GM23338 (cell line): ENCODE results near the gene RAD51B. TPM values are rescaled to one million over a fixed set of nuclear protein-coding genes. Genes with fewer than 3 reads are reported as not detected.

Experiments used
- ATAC-seq: fragments of 200-7000 bp; cut with Tn5 transposase; 3 replicates; pipeline ENCODE4 v1.9.1; 2020
- DNase-seq: peaks from one replicate; pipeline ENCODE4 v3.0.0-alpha.2; 2015; ENCODE audit warnings: low spot score
- H2AFZ ChIP-seq: fragments of 200-600 bp; sonication (generic); 2 replicates; pipeline ENCODE4 v1.8.0; 2016; ENCODE audit warnings: antibody characterized with exemption, mild to moderate bottlenecking, moderate library complexity
- H3F3A ChIP-seq: fragments of 200-600 bp; sonication (generic); replicated peaks from 2 replicates; pipeline ENCODE4 v1.8.0; 2017; ENCODE audit warnings: antibody characterized with exemption, mixed run types, low read depth
- H3K27ac ChIP-seq: fragments of 200-600 bp; sonication (generic); 2 replicates; pipeline ENCODE4 v1.6.1; 2016; ENCODE audit warnings: low read depth
- H3K27me3 ChIP-seq: fragments of 200-600 bp; sonication (generic); 2 replicates; pipeline ENCODE4 v1.8.0; 2016; ENCODE audit warnings: mild to moderate bottlenecking, mixed run types, moderate library complexity; ENCODE audit not compliant: insufficient read depth
- H3K36me3 ChIP-seq: fragments of 200-600 bp; sonication (generic); 2 replicates; pipeline ENCODE4 v1.8.0; 2016; ENCODE audit warnings: mild to moderate bottlenecking; ENCODE audit not compliant: insufficient read depth
- H3K4me1 ChIP-seq: fragments of 200-600 bp; sonication (generic); 2 replicates; pipeline ENCODE4 v1.8.0; 2016; ENCODE audit warnings: mild to moderate bottlenecking, moderate library complexity; ENCODE audit not compliant: insufficient read depth
- H3K4me2 ChIP-seq: fragments of 200-600 bp; sonication (generic); 2 replicates; pipeline ENCODE4 v1.7.1; 2017; ENCODE audit warnings: mixed run types
- H3K4me3 ChIP-seq: fragments of 200-600 bp; sonication (generic); 2 replicates; pipeline ENCODE4 v1.6.1; 2016; ENCODE audit warnings: mixed run types
- H3K79me2 ChIP-seq: fragments of 200-600 bp; sonication (generic); replicated peaks from 2 replicates; pipeline ENCODE4 v1.8.0; 2017; ENCODE audit warnings: mild to moderate bottlenecking; ENCODE audit not compliant: insufficient read depth
- H3K9me2 ChIP-seq: fragments of 200-600 bp; sonication (generic); 2 replicates; pipeline ENCODE4 v1.8.0; 2017; ENCODE audit not compliant: insufficient read depth
- H4K20me1 ChIP-seq: fragments of 200-600 bp; sonication (generic); replicated peaks from 2 replicates; pipeline ENCODE4 v1.8.0; 2017; ENCODE audit warnings: mild to moderate bottlenecking; ENCODE audit not compliant: insufficient read depth
- H3K27ac Mint-ChIP-seq: 2 replicates; pipeline ENCODE4 v1.8.0; 2020; ENCODE audit warnings: inconsistent platforms, mild to moderate bottlenecking, moderate library complexity, mixed read lengths
- H3K27me3 Mint-ChIP-seq: 3 replicates; pipeline ENCODE4 v1.8.0; 2022; ENCODE audit warnings: low read depth, mild to moderate bottlenecking, moderate library complexity, mixed read lengths, inconsistent platforms; ENCODE audit not compliant: insufficient read depth, poor library complexity
- H3K36me3 Mint-ChIP-seq: 3 replicates; pipeline ENCODE4 v1.8.0; 2021; ENCODE audit warnings: low read depth, mild to moderate bottlenecking, inconsistent platforms, moderate library complexity, mixed read lengths
- H3K4me1 Mint-ChIP-seq: 3 replicates; pipeline ENCODE4 v1.8.0; 2020; ENCODE audit warnings: mild to moderate bottlenecking, inconsistent platforms, mixed read lengths
- H3K4me3 Mint-ChIP-seq: 3 replicates; pipeline ENCODE4 v1.8.0; 2021; ENCODE audit warnings: moderate library complexity, mild to moderate bottlenecking, inconsistent platforms, mixed read lengths
- H3K9me3 Mint-ChIP-seq: 3 replicates; pipeline ENCODE4 v1.8.0; 2020; ENCODE audit warnings: moderate library complexity, mild to moderate bottlenecking, inconsistent platforms, mixed read lengths
- CREB1 ChIP-seq: fragments of 250-450 bp; sonication (Bioruptor Pico); IDR thresholded peaks from 2 replicates; pipeline ENCODE4 v1.5.0; 2020; ENCODE audit warnings: low read depth, mild to moderate bottlenecking, moderate library complexity
- EZH2 ChIP-seq: fragments of 200-600 bp; sonication (generic); IDR thresholded peaks from one replicate; pipeline ENCODE4 v1.8.0; 2017; ENCODE audit warnings: antibody characterized with exemption, mild to moderate bottlenecking, low read depth; ENCODE audit not compliant: unreplicated experiment
- EZH2phosphoT487 ChIP-seq: fragments of 200-600 bp; sonication (generic); IDR thresholded peaks from one replicate; pipeline ENCODE4 v1.8.1; 2018; ENCODE audit warnings: antibody characterized with exemption; ENCODE audit not compliant: unreplicated experiment
- JUNB ChIP-seq: IDR thresholded peaks from one replicate; pipeline ENCODE4 v1.6.1; 2016; ENCODE audit warnings: antibody characterized with exemption; ENCODE audit not compliant: unreplicated experiment
- POLR2AphosphoS5 ChIP-seq: IDR thresholded peaks from 2 replicates; pipeline ENCODE4 v1.6.1; 2016; ENCODE audit warnings: antibody characterized with exemption, low read depth
- STAT1 ChIP-seq: IDR thresholded peaks from one replicate; pipeline ENCODE4 v1.6.1; 2016; ENCODE audit warnings: antibody characterized with exemption; ENCODE audit not compliant: unreplicated experiment
- polyA plus RNA-seq: library from polyadenylated mRNA; unstranded; fragments of >200 nt; fragmentation: Nextera tagmentation; extraction: Ambion mirVana; gene quantifications from 2 replicates; pipeline ENCODE4 v1.2.1, GENCODE V29; 2016
- total RNA-seq: library from RNA; depleted of rRNA; stranded (reverse); fragments of >200 nt; shearing (Covaris generic); gene quantifications from 2 replicates; pipeline ENCODE4 v1.2.3, GENCODE V29; 2014
- TF ChIP-seq, protein P1 (sequence below): fragments of 250-450 bp; sonication (Bioruptor Pico); IDR thresholded peaks from 2 replicates; pipeline ENCODE4 v1.5.0; 2020; ENCODE audit warnings: mild to moderate bottlenecking, moderate library complexity
- TF ChIP-seq, protein P2 (sequence below), 2 experiments: fragments of 200-600 bp in 1 of 2; sonication (generic) in 1 of 2; conservative IDR thresholded peaks; 2 replicates each; pipeline versions ENCODE4 v1.5.1 to v1.6.1; 2016 to 2017; ENCODE audit warnings: antibody characterized with exemption in 2 of 2, low read depth in 2 of 2, mild to moderate bottlenecking in 2 of 2, moderate library complexity in 1 of 2
- TF ChIP-seq, protein P3 (sequence below): IDR thresholded peaks from one replicate; pipeline ENCODE4 v1.6.1; 2018; ENCODE audit warnings: antibody characterized with exemption; ENCODE audit not compliant: unreplicated experiment

Gene RAD51B
- total and polyA plus RNA-seq, 2 experiments from 2014 or later = 15.7 to 29.1 TPM

DNA sequence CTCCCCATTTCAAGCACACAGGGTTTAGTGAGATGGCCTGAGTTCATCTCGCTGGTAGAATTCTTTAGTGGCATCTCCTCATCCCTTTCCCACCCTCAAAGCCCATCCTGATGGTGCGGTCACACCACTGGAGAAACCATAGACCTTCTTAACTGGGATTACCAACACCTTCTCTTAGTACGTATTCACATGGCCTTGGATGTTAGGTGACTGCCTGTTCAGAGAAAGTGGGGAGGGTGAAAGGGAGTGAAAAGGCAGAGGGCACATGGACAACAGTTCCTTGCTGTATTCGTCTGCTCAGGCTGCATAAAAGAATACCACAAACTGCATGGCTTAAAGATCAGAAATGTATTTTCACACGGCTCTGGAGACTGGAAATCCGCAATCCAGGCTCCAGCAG lies 667.2 kb downstream of the RAD51B start:
- no peak for TF ChIP-seq JUNB
- TF ChIP-seq STAT1 = no peak
- TF ChIP-seq POLR2AphosphoS5 = no peak
- TF ChIP-seq EZH2phosphoT487 = no peak
- no peak for TF ChIP-seq EZH2
- no peak for TF ChIP-seq CREB1 (CRISPR knock-in tag)
- Mint-ChIP-seq H3K4me3 (no peak overlapping the region), H3K9me3 (no peaks in the 10 kb centered on the region), H3K27ac (no peak overlapping the region), H3K36me3 (no peaks in the 10 kb centered on the region), H3K27me3 (peaks cover 4% of the 10 kb centered on the region), H3K4me1 (peaks cover 12% of the 10 kb centered on the region)
- Histone ChIP-seq H4K20me1 (no peaks in the 10 kb centered on the region), H3K79me2 (no peaks in the 10 kb centered on the region), H3K4me3 (no peak overlapping the region), H3K4me1 (peaks cover 6% of the 10 kb centered on the region; the same call in 1 of the 2 replicates), H3K4me2 (no peak overlapping the region), H3F3A (no peaks in the 10 kb centered on the region), H3K9me2 (no peaks in the 10 kb centered on the region), H3K36me3 (no peaks in the 10 kb centered on the region), H2AFZ (no peak overlapping the region), H3K27ac (no peak overlapping the region), H3K27me3 (no peaks in the 10 kb centered on the region)
- ATAC-seq (no peak), DNase-seq (no peak)

DNA sequence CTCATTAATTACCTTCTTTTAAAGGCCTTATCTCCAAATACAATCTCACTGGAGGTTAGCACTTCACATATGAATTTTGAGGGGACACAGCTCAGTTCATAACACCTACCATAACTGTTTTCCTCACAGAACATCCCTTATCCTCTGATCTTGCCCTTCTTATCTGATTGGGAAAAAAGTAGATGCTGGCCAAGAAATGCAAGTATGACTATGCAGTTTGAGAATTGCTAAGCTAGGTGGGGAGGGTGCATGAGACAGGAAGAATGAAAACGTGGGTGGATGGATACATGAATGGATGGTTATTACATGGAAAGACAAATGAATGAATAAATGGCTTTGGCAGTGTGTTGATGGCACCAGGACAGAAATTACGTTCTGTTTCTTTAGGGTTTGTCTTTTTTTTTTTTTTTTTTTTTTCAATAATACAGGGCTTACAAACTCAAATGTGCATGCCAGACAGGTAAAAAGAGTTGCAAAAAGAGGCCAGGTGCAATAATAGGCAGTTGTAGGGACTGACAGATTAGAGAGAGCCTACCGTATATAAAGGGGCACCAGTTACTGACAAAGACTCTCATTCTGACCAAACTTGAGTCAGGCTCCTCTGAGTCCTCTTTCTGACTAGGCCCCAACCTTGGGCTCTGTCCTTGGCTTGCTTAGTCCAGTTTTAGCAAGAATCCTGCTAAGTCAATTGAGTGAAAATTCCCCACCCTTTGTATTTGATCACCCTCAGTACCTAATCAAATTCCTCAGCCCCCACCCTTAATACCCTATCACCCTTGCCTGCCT lies 668.4 kb downstream of the RAD51B start:
- H3K4me2 ChIP-seq = no peak overlapping the region
- no peaks in the 10 kb centered on the region for H3K36me3 ChIP-seq
- TF ChIP-seq EZH2phosphoT487 (no peak), CREB1 (CRISPR knock-in tag) (no peak), JUNB (no peak)
- TF ChIP-seq, protein P1, sequence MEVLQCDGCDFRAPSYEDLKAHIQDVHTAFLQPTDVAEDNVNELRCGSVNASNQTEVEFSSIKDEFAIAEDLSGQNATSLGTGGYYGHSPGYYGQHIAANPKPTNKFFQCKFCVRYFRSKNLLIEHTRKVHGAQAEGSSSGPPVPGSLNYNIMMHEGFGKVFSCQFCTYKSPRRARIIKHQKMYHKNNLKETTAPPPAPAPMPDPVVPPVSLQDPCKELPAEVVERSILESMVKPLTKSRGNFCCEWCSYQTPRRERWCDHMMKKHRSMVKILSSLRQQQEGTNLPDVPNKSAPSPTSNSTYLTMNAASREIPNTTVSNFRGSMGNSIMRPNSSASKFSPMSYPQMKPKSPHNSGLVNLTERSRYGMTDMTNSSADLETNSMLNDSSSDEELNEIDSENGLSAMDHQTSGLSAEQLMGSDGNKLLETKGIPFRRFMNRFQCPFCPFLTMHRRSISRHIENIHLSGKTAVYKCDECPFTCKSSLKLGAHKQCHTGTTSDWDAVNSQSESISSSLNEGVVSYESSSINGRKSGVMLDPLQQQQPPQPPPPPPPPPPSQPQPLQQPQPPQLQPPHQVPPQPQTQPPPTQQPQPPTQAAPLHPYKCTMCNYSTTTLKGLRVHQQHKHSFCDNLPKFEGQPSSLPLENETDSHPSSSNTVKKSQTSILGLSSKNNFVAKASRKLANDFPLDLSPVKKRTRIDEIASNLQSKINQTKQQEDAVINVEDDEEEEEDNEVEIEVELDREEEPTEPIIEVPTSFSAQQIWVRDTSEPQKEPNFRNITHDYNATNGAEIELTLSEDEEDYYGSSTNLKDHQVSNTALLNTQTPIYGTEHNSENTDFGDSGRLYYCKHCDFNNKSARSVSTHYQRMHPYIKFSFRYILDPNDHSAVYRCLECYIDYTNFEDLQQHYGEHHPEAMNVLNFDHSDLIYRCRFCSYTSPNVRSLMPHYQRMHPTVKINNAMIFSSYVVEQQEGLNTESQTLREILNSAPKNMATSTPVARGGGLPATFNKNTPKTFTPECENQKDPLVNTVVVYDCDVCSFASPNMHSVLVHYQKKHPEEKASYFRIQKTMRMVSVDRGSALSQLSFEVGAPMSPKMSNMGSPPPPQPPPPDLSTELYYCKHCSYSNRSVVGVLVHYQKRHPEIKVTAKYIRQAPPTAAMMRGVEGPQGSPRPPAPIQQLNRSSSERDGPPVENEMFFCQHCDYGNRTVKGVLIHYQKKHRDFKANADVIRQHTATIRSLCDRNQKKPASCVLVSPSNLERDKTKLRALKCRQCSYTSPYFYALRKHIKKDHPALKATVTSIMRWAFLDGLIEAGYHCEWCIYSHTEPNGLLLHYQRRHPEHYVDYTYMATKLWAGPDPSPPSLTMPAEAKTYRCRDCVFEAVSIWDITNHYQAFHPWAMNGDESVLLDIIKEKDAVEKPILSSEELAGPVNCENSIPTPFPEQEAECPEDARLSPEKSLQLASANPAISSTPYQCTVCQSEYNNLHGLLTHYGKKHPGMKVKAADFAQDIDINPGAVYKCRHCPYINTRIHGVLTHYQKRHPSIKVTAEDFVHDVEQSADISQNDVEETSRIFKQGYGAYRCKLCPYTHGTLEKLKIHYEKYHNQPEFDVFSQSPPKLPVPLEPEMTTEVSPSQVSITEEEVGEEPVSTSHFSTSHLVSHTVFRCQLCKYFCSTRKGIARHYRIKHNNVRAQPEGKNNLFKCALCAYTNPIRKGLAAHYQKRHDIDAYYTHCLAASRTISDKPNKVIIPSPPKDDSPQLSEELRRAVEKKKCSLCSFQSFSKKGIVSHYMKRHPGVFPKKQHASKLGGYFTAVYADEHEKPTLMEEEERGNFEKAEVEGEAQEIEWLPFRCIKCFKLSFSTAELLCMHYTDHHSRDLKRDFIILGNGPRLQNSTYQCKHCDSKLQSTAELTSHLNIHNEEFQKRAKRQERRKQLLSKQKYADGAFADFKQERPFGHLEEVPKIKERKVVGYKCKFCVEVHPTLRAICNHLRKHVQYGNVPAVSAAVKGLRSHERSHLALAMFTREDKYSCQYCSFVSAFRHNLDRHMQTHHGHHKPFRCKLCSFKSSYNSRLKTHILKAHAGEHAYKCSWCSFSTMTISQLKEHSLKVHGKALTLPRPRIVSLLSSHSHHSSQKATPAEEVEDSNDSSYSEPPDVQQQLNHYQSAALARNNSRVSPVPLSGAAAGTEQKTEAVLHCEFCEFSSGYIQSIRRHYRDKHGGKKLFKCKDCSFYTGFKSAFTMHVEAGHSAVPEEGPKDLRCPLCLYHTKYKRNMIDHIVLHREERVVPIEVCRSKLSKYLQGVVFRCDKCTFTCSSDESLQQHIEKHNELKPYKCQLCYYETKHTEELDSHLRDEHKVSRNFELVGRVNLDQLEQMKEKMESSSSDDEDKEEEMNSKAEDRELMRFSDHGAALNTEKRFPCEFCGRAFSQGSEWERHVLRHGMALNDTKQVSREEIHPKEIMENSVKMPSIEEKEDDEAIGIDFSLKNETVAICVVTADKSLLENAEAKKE (CRISPR knock-in tag) = no peak
- TF ChIP-seq, protein P2, sequence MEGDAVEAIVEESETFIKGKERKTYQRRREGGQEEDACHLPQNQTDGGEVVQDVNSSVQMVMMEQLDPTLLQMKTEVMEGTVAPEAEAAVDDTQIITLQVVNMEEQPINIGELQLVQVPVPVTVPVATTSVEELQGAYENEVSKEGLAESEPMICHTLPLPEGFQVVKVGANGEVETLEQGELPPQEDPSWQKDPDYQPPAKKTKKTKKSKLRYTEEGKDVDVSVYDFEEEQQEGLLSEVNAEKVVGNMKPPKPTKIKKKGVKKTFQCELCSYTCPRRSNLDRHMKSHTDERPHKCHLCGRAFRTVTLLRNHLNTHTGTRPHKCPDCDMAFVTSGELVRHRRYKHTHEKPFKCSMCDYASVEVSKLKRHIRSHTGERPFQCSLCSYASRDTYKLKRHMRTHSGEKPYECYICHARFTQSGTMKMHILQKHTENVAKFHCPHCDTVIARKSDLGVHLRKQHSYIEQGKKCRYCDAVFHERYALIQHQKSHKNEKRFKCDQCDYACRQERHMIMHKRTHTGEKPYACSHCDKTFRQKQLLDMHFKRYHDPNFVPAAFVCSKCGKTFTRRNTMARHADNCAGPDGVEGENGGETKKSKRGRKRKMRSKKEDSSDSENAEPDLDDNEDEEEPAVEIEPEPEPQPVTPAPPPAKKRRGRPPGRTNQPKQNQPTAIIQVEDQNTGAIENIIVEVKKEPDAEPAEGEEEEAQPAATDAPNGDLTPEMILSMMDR (conservative IDR thresholded peaks at IDR 0.05; ENCODE audit: low read depth in 2 of 2) = no peak
- TF ChIP-seq, protein P3, sequence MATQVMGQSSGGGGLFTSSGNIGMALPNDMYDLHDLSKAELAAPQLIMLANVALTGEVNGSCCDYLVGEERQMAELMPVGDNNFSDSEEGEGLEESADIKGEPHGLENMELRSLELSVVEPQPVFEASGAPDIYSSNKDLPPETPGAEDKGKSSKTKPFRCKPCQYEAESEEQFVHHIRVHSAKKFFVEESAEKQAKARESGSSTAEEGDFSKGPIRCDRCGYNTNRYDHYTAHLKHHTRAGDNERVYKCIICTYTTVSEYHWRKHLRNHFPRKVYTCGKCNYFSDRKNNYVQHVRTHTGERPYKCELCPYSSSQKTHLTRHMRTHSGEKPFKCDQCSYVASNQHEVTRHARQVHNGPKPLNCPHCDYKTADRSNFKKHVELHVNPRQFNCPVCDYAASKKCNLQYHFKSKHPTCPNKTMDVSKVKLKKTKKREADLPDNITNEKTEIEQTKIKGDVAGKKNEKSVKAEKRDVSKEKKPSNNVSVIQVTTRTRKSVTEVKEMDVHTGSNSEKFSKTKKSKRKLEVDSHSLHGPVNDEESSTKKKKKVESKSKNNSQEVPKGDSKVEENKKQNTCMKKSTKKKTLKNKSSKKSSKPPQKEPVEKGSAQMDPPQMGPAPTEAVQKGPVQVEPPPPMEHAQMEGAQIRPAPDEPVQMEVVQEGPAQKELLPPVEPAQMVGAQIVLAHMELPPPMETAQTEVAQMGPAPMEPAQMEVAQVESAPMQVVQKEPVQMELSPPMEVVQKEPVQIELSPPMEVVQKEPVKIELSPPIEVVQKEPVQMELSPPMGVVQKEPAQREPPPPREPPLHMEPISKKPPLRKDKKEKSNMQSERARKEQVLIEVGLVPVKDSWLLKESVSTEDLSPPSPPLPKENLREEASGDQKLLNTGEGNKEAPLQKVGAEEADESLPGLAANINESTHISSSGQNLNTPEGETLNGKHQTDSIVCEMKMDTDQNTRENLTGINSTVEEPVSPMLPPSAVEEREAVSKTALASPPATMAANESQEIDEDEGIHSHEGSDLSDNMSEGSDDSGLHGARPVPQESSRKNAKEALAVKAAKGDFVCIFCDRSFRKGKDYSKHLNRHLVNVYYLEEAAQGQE = no peak

More for the DNA sequence above, 668.4 kb downstream of the RAD51B start:
- H3K4me3 Mint-ChIP-seq = no peak overlapping the region
- peaks cover 24% of the 10 kb centered on the region for H3K4me1 Mint-ChIP-seq
- peaks cover 5% of the 10 kb centered on the region for H3K27me3 Mint-ChIP-seq
- Histone ChIP-seq H3K27me3 (no peaks in the 10 kb centered on the region), H4K20me1 (no peaks in the 10 kb centered on the region), H3F3A (no peaks in the 10 kb centered on the region), H3K79me2 (no peaks in the 10 kb centered on the region), H2AFZ (no peak overlapping the region), H3K9me2 (no peaks in the 10 kb centered on the region), H3K4me1 (peaks cover 15% of the 10 kb centered on the region), H3K27ac (no peak overlapping the region), H3K4me3 (no peak overlapping the region)
- ATAC-seq = no peak
- no peak overlapping the region; the same call in 1 of the 2 replicates for H3K27ac Mint-ChIP-seq
- H3K9me3 Mint-ChIP-seq = no peaks in the 10 kb centered on the region
- no peaks in the 10 kb centered on the region for H3K36me3 Mint-ChIP-seq
- DNase-seq = no peak
